ENCODE data around the gene ATG101. TPM values are rescaled to one million over a fixed set of nuclear protein-coding genes. Genes with fewer than 3 reads are reported as not detected.

ATG101 gene
- total RNA-seq, 6 experiments from 2014 or later, result 62.1 to 73.6 (median 66.6) TPM

- peak overlapping the region; percentile 83 for H3K4me3 Mint-ChIP-seq
- TF ChIP-seq, protein P1, sequence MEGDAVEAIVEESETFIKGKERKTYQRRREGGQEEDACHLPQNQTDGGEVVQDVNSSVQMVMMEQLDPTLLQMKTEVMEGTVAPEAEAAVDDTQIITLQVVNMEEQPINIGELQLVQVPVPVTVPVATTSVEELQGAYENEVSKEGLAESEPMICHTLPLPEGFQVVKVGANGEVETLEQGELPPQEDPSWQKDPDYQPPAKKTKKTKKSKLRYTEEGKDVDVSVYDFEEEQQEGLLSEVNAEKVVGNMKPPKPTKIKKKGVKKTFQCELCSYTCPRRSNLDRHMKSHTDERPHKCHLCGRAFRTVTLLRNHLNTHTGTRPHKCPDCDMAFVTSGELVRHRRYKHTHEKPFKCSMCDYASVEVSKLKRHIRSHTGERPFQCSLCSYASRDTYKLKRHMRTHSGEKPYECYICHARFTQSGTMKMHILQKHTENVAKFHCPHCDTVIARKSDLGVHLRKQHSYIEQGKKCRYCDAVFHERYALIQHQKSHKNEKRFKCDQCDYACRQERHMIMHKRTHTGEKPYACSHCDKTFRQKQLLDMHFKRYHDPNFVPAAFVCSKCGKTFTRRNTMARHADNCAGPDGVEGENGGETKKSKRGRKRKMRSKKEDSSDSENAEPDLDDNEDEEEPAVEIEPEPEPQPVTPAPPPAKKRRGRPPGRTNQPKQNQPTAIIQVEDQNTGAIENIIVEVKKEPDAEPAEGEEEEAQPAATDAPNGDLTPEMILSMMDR (IDR thresholded peaks at IDR 0.05), result no peak
- no peaks in the 10 kb centered on the region; the same call in 1 of the 2 replicates for H3K36me3 Mint-ChIP-seq (ENCODE audit: low read depth)
- no peaks in the 10 kb centered on the region for H3K9me3 Mint-ChIP-seq
- H3K27me3 Mint-ChIP-seq (ENCODE audit: insufficient read depth), result peaks cover 6% of the 10 kb centered on the region
- peak overlapping the region; percentile 81 for H3K27ac Mint-ChIP-seq
- H3K4me1 Mint-ChIP-seq (ENCODE audit: low read depth), result peaks cover 58% of the 10 kb centered on the region
- DNase-seq, result no peak
Measured at GRCh38 chr12:52049286-52049685, 20.5 kb upstream of the ATG101 start.

DNA sequence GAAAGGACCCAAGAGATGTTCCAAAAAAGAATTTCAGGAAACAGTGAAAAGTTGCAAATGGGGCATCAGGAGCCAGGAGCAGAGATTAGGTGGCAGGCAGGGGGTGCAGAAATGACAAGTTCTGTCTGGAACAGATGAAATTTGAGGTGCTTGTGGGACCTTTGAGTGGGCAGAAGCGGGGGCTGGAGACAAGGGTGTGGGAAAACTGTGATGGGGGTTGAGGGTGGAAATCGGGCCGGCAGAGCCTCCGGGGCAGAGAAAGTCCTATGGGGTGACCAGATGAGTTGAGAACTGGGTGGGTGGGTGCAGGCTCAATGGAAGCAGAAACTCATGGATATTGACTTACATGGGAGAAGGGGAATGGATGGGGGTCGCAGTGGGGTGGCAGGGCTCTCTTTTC lies 20.1 kb upstream of the ATG101 start:
- Mint-ChIP-seq H3K27ac (peak overlapping the region; percentile 81), H3K4me3 (peak overlapping the region; percentile 83), H3K27me3 (ENCODE audit: insufficient read depth) (peaks cover 10% of the 10 kb centered on the region), H3K36me3 (ENCODE audit: low read depth) (no peaks in the 10 kb centered on the region; the same call in 1 of the 2 replicates), H3K9me3 (no peaks in the 10 kb centered on the region), H3K4me1 (ENCODE audit: low read depth) (peaks cover 54% of the 10 kb centered on the region)
- no peak for DNase-seq
- TF ChIP-seq, protein P1 (IDR thresholded peaks at IDR 0.05), result no peak

- Mint-ChIP-seq H3K4me1 (ENCODE audit: low read depth) (peaks cover 50% of the 10 kb centered on the region), H3K27me3 (ENCODE audit: insufficient read depth) (peaks cover 16% of the 10 kb centered on the region), H3K36me3 (ENCODE audit: low read depth) (no peaks in the 10 kb centered on the region; the same call in 1 of the 2 replicates), H3K4me3 (peak overlapping the region; percentile 83), H3K9me3 (no peaks in the 10 kb centered on the region), H3K27ac (peak overlapping the region; percentile 81)
- TF ChIP-seq, protein P1 (IDR thresholded peaks at IDR 0.05), result no peak
- DNase-seq, result no peak
Measured at GRCh38 chr12:52050116-52050757, 19.5 kb upstream of the ATG101 start.

DNA sequence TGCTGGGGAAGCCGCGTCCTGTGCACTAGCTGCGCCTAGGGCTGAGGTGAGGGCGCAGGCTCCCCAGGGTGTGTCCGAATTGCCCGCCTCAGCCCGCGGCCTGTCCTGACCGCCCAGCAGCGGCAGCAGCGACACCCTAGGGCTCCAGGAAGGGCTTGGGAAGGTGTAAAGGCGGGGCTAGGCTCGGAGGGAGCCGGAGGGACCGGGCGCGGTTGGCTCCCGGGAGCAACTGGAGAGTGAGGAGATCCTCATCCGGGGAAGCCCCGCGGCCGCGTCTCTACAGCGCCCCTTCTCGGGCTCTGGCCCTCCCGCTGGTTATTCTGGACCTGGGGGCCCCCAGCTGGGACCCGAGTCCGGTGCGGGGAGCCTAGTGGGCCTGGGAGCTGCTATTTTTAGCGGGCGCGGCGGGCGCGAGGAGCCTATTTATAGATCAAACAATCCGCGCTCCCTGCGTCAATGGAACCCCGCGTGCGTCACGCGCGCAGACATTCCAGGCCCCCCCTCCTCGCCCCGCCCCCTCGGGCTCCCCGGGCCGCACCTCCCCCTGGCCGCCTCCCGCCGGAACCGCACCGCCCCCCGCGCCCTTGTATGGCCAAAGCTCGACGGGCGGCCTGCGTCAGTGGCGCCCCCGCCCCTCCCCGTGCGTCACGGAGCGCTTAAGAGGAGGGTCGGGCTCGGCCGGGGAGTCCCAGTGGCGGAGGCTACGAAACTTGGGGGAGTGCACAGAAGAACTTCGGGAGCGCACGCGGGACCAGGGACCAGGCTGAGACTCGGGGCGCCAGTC lies 18.8 kb upstream of the ATG101 start, which contains the start of gene NR4A1:
Gene NR4A1 (plus strand): TSS at position 685 of the 784 bp plus-strand sequence. CDS start 2,887 bp downstream, outside the sequence.
- peak; percentile 91 for DNase-seq
- Mint-ChIP-seq H3K27me3 (ENCODE audit: insufficient read depth) (peaks cover 19% of the 10 kb centered on the region), H3K27ac (peak within 1 kb of the TSS; percentile 95), H3K9me3 (no peaks in the 10 kb centered on the region), H3K36me3 (ENCODE audit: low read depth) (no peaks in the 10 kb centered on the region; the same call in 1 of the 2 replicates), H3K4me3 (peak within 1 kb of the TSS; percentile 91), H3K4me1 (ENCODE audit: low read depth) (peaks cover 50% of the 10 kb centered on the region)
- TF ChIP-seq, protein P1 (IDR thresholded peaks at IDR 0.05), result peak; percentile 65

GRCh38 chr12:52052468-52053186 lies 17.2 kb upstream of the ATG101 start:
- H3K9me3 Mint-ChIP-seq, result peaks cover 10% of the 10 kb centered on the region; the same call in 1 of the 2 replicates
- H3K27ac Mint-ChIP-seq, result peak overlapping the region; percentile 95
- peaks cover 6% of the 10 kb centered on the region; the same call in 1 of the 2 replicates for H3K36me3 Mint-ChIP-seq (ENCODE audit: low read depth)
- no peak for DNase-seq
- TF ChIP-seq, protein P1 (IDR thresholded peaks at IDR 0.05), result no peak
- peaks cover 36% of the 10 kb centered on the region for H3K27me3 Mint-ChIP-seq (ENCODE audit: insufficient read depth)
- H3K4me1 Mint-ChIP-seq (ENCODE audit: low read depth), result peaks cover 39% of the 10 kb centered on the region
- H3K4me3 Mint-ChIP-seq, result peak overlapping the region; percentile 91
